Large intestine (tissue), 3 donors: ENCODE results near the gene LILRB5. TPM values are rescaled to one million over a fixed set of nuclear protein-coding genes. Genes with fewer than 3 reads are reported as not detected.
"Not testable (repeated sequence)": the region's sequence is repeated elsewhere in the genome, so short reads cannot be mapped to it uniquely, and the experiment has no call there.

Source experiments
- DNase-seq, 2 donors: peaks; one replicate each; pipeline versions ENCODE4 v3.0.0 to v3.0.0-alpha.2; 2013
- H3K27ac ChIP-seq: one replicate; pipeline ENCODE4 v1.5.1; 2013; ENCODE audit warnings: low read length
- H3K27me3 ChIP-seq: 2 replicates; pipeline ENCODE4 v1.6.1; 2013; ENCODE audit warnings: low read length; ENCODE audit not compliant: control insufficient read depth, insufficient read depth
- H3K36me3 ChIP-seq: 2 replicates; pipeline ENCODE4 v1.6.1; 2013; ENCODE audit warnings: low read length; ENCODE audit not compliant: control insufficient read depth, insufficient read depth
- H3K4me1 ChIP-seq: one replicate; pipeline ENCODE4 v1.6.1; 2013; ENCODE audit warnings: low read length; ENCODE audit not compliant: control insufficient read depth, insufficient read depth
- H3K4me3 ChIP-seq: one replicate; pipeline ENCODE4 v1.5.1; 2013; ENCODE audit warnings: low read length
- H3K9me3 ChIP-seq: one replicate; pipeline ENCODE4 v1.6.1; 2013; ENCODE audit warnings: mild to moderate bottlenecking, low read depth, low read length, moderate library complexity; ENCODE audit not compliant: control insufficient read depth
- WGBS: methylation state at CpG from one replicate; pipeline ENCODE4 v1.1.5; 2013; ENCODE audit warnings: low lambda C conversion rate; ENCODE audit not compliant: insufficient coverage; 5-methylcytosine and 5-hydroxymethylcytosine counted together
- polyA plus RNA-seq: library from polyadenylated mRNA; unstranded; fragments of 120-200 nt; gene quantifications from one replicate; pipeline ENCODE4 v1.2.1, GENCODE V29; 2013

LILRB5 gene
- polyA plus RNA-seq, 1 donor: 7.6 TPM

- DNase-seq, H3K9me3 ChIP-seq, H3K36me3 ChIP-seq: not testable (repeated sequence)
Observed at GRCh38 chr19:54224619-54225018, 32.5 kb downstream of the LILRB5 start.

GRCh38 chr19:54223937-54224281, 33.2 kb downstream of the LILRB5 start:
- H3K9me3 ChIP-seq, H3K27me3 ChIP-seq, DNase-seq, H3K27ac ChIP-seq, H3K36me3 ChIP-seq, H3K4me3 ChIP-seq, H3K4me1 ChIP-seq: not testable (repeated sequence)
- WGBS: no CpG with 5 or more reads among the region's 5 CpGs

More at GRCh38 chr19:54224619-54225018, 32.5 kb downstream of the LILRB5 start:
- not testable (repeated sequence) for H3K27me3 ChIP-seq, H3K4me3 ChIP-seq, H3K27ac ChIP-seq, H3K4me1 ChIP-seq
- no CpG with 5 or more reads among the region's 10 CpGs for WGBS

GRCh38 chr19:54223277-54223936, 33.7 kb downstream of the LILRB5 start:
- H3K36me3 ChIP-seq, H3K9me3 ChIP-seq, DNase-seq, H3K4me3 ChIP-seq, H3K27me3 ChIP-seq, H3K27ac ChIP-seq, H3K4me1 ChIP-seq: not testable (repeated sequence)
- 100% methylated on average over 1 of the region's 14 CpGs for WGBS

- no CpG with 5 or more reads among the region's 16 CpGs for WGBS
- H3K36me3 ChIP-seq, H3K27me3 ChIP-seq, H3K27ac ChIP-seq, H3K4me1 ChIP-seq, H3K9me3 ChIP-seq, DNase-seq, H3K4me3 ChIP-seq: not testable (repeated sequence)
Observed at GRCh38 chr19:54222474-54223276, 34.4 kb downstream of the LILRB5 start, which contains the start of gene LILRB3. LILRB3 (minus strand) TSS chr19:54223007; CDS start chr19:54222976, 31 bp downstream.

- H3K4me3 ChIP-seq, H3K4me1 ChIP-seq, H3K27me3 ChIP-seq, H3K36me3 ChIP-seq, H3K27ac ChIP-seq, DNase-seq, H3K9me3 ChIP-seq: not testable (repeated sequence)
- WGBS: no CpG with 5 or more reads among the region's 7 CpGs
Observed at GRCh38 chr19:54221947-54222346, 35.1 kb downstream of the LILRB5 start.

- WGBS: no CpG with 5 or more reads among the region's 5 CpGs
Observed at GRCh38 chr19:54219702-54220101, 37.4 kb downstream of the LILRB5 start.

DNA sequence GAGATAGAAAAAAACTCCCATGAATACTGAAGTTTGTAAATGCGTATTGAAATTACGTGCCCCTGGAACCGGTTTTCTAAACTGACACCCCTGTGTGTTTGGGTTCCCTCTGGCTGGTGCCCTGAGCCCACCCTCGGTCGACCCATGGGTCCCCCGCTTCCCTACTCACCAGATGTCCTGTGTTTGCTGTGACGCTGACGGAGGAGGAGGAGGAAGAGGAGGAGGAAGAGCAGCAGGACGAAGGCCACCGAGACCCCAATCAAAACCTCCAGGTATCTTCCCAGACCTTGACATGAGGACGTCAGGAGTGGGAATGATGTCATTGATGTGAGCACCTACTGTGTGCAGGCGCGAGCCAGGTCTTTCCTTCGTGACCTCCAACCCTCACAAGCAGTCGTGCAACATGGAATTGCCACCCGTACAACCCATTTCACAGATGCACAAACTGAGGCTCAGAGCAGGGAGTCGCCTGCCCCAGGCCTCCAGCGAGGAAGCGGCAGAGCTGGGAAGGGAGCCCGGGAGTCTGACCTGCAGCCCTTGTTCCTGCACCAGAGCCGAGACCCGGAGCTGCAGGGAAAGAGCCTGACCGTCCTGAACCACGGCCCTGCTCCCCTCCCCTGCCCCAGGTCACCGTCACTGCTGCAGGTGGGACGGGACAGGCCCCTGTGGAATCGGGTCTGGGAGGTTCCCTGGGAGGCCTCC, 38.0 kb downstream of the LILRB5 start:
- Histone ChIP-seq H3K4me3 (no peak overlapping the region), H3K27ac (no peak overlapping the region), H3K27me3 (no peaks in the 10 kb centered on the region), H3K36me3 (no peaks in the 10 kb centered on the region), H3K9me3 (no peaks in the 10 kb centered on the region), H3K4me1 (no peaks in the 10 kb centered on the region)
- WGBS: no CpG with 5 or more reads among the region's 27 CpGs
- no peak for DNase-seq

More at GRCh38 chr19:54219702-54220101, 37.4 kb downstream of the LILRB5 start:
- H3K36me3 ChIP-seq, H3K27ac ChIP-seq, H3K27me3 ChIP-seq, H3K4me1 ChIP-seq, H3K9me3 ChIP-seq, H3K4me3 ChIP-seq, DNase-seq: not testable (repeated sequence)

- H3K4me1 ChIP-seq: no peaks in the 10 kb centered on the region
- no peak overlapping the region for H3K27ac ChIP-seq
- no peak for DNase-seq
- no peaks in the 10 kb centered on the region for H3K9me3 ChIP-seq
- no peak overlapping the region for H3K4me3 ChIP-seq
- H3K27me3 ChIP-seq: no peaks in the 10 kb centered on the region
- WGBS: no CpG with 5 or more reads among the region's 8 CpGs
- no peaks in the 10 kb centered on the region for H3K36me3 ChIP-seq
Observed at GRCh38 chr19:54218259-54218658, 38.8 kb downstream of the LILRB5 start.

GRCh38 chr19:54217517-54218247, 39.4 kb downstream of the LILRB5 start:
- not testable (repeated sequence) for H3K4me3 ChIP-seq, DNase-seq, H3K9me3 ChIP-seq, H3K36me3 ChIP-seq, H3K27me3 ChIP-seq, H3K4me1 ChIP-seq, H3K27ac ChIP-seq
- no CpG with 5 or more reads among the region's 20 CpGs for WGBS

GRCh38 chr19:54216869-54217268, 40.2 kb downstream of the LILRB5 start:
- H3K4me1 ChIP-seq: no peaks in the 10 kb centered on the region
- no peaks in the 10 kb centered on the region for H3K27me3 ChIP-seq
- no peak overlapping the region for H3K4me3 ChIP-seq
- no CpG with 5 or more reads among the region's 9 CpGs for WGBS
- DNase-seq: no peak
- H3K27ac ChIP-seq: no peak overlapping the region
- H3K36me3 ChIP-seq: no peaks in the 10 kb centered on the region
- no peaks in the 10 kb centered on the region for H3K9me3 ChIP-seq
